Hepatocyte (in vitro differentiated cells): ENCODE results near the gene PDZD4. TPM values are rescaled to one million over a fixed set of nuclear protein-coding genes. Genes with fewer than 3 reads are reported as not detected.

Source experiments
- DNase-seq: peaks from one replicate; pipeline ENCODE4 v3.0.0-alpha.2; 2016; ENCODE audit warnings: low spot score
- H2AFZ ChIP-seq: fragments of 200-600 bp; sonication (generic); 2 replicates; pipeline ENCODE4 v1.6.0; 2016; ENCODE audit warnings: antibody characterized with exemption, mild to moderate bottlenecking
- H3K27ac ChIP-seq: fragments of 200-600 bp; sonication (generic); 2 replicates; pipeline ENCODE4 v1.5.1; 2016; ENCODE audit warnings: mild to moderate bottlenecking
- H3K27me3 ChIP-seq: fragments of 200-600 bp; sonication (generic); 2 replicates; pipeline ENCODE4 v1.6.1; 2016
- H3K36me3 ChIP-seq: fragments of 200-600 bp; sonication (generic); replicated peaks from 2 replicates; pipeline ENCODE4 v1.5.1; 2016; ENCODE audit warnings: low read depth; ENCODE audit not compliant: insufficient read depth
- H3K4me1 ChIP-seq: fragments of 200-600 bp; sonication (generic); 2 replicates; pipeline ENCODE4 v1.5.1; 2016; ENCODE audit warnings: mild to moderate bottlenecking, moderate library complexity; ENCODE audit not compliant: insufficient read depth
- H3K4me2 ChIP-seq: fragments of 200-600 bp; sonication (generic); 2 replicates; pipeline ENCODE4 v1.6.0; 2016
- H3K4me3 ChIP-seq: fragments of 200-600 bp; sonication (generic); 2 replicates; pipeline ENCODE4 v1.5.1; 2016; ENCODE audit warnings: mild to moderate bottlenecking
- H3K79me2 ChIP-seq: fragments of 200-600 bp; sonication (generic); 2 replicates; pipeline ENCODE4 v1.6.0; 2017; ENCODE audit warnings: mild to moderate bottlenecking
- H3K9me2 ChIP-seq: fragments of 200-600 bp; sonication (generic); replicated peaks from 2 replicates; pipeline ENCODE4 v1.6.0; 2017; ENCODE audit warnings: mild to moderate bottlenecking; ENCODE audit not compliant: insufficient read depth
- H3K9me3 ChIP-seq: fragments of 200-600 bp; sonication (generic); 2 replicates; pipeline ENCODE4 v1.5.1; 2016; ENCODE audit warnings: low read depth, mild to moderate bottlenecking
- H4K20me1 ChIP-seq: fragments of 200-600 bp; sonication (generic); 2 replicates; pipeline ENCODE4 v1.6.0; 2016; ENCODE audit warnings: mild to moderate bottlenecking; ENCODE audit not compliant: insufficient read depth, poor library complexity, severe bottlenecking
- CTCF ChIP-seq: fragments of 200-600 bp; sonication (generic); IDR thresholded peaks from 2 replicates; pipeline ENCODE4 v1.5.1; 2016; ENCODE audit warnings: antibody characterized with exemption, mild to moderate bottlenecking; ENCODE audit not compliant: poor library complexity
- EZH2 ChIP-seq: fragments of 200-600 bp; sonication (generic); IDR thresholded peaks from 2 replicates; pipeline ENCODE4 v1.6.1; 2016; ENCODE audit warnings: antibody characterized with exemption, mild to moderate bottlenecking, borderline replicate concordance
- EZH2phosphoT487 ChIP-seq: fragments of 200-600 bp; sonication (generic); IDR thresholded peaks from one replicate; pipeline ENCODE4 v1.6.1; 2018; ENCODE audit warnings: antibody characterized with exemption, mild to moderate bottlenecking, low read depth, moderate library complexity; ENCODE audit not compliant: unreplicated experiment, severe bottlenecking
- WGBS: methylation state at CpG from one replicate; pipeline ENCODE4 v1.1.6; 2016; ENCODE audit warnings: low lambda C conversion rate; ENCODE audit errors: missing lambda C conversion rate; 5-methylcytosine and 5-hydroxymethylcytosine counted together
- polyA plus RNA-seq: library from polyadenylated mRNA; unstranded; fragments of >200 nt; fragmentation: Nextera tagmentation; extraction: Ambion mirVana; gene quantifications from 2 replicates; pipeline ENCODE4 v1.2.1, GENCODE V29; 2016
- total RNA-seq: library from RNA; depleted of rRNA; stranded (reverse); fragments of >200 nt; gene quantifications from 2 replicates; pipeline ENCODE4 v1.2.3, GENCODE V29; 2014

The PDZD4 gene
- total and polyA plus RNA-seq, 2 experiments from 2014 or later, result 0.59 to 2.8 TPM

- 94% methylated on average over 8 of the region's 14 CpGs for WGBS
Measured at GRCh38 chrX:153782871-153783270, 47.5 kb downstream of the PDZD4 start.

GRCh38 chrX:153782313-153782712 is 48.0 kb downstream of the PDZD4 start:
- H3K9me3 ChIP-seq, result no peaks in the 10 kb centered on the region
- H4K20me1 ChIP-seq, result no peaks in the 10 kb centered on the region
- H3K36me3 ChIP-seq, result no peaks in the 10 kb centered on the region
- 71% methylated on average over 11 of the region's 11 CpGs for WGBS
- no peaks in the 10 kb centered on the region for H3K27me3 ChIP-seq
- H3K4me3 ChIP-seq, result no peak overlapping the region
- H3K27ac ChIP-seq, result no peak overlapping the region
- H3K9me2 ChIP-seq, result no peaks in the 10 kb centered on the region
- H3K4me1 ChIP-seq, result no peaks in the 10 kb centered on the region
- H2AFZ ChIP-seq, result no peak overlapping the region
- no peaks in the 10 kb centered on the region for H3K79me2 ChIP-seq
- TF ChIP-seq CTCF, result no peak
- TF ChIP-seq EZH2phosphoT487, result no peak
- TF ChIP-seq EZH2, result no peak
- H3K4me2 ChIP-seq, result no peak overlapping the region
- DNase-seq, result no peak

More at GRCh38 chrX:153782871-153783270, 47.5 kb downstream of the PDZD4 start:
- no peak overlapping the region for H2AFZ ChIP-seq
- no peaks in the 10 kb centered on the region for H3K27me3 ChIP-seq
- DNase-seq, result no peak
- no peak overlapping the region for H3K4me3 ChIP-seq
- H4K20me1 ChIP-seq, result no peaks in the 10 kb centered on the region
- H3K9me3 ChIP-seq, result no peaks in the 10 kb centered on the region
- H3K27ac ChIP-seq, result no peak overlapping the region
- no peak for TF ChIP-seq EZH2
- no peak for TF ChIP-seq CTCF
- TF ChIP-seq EZH2phosphoT487, result no peak
- H3K9me2 ChIP-seq, result no peaks in the 10 kb centered on the region
- H3K4me2 ChIP-seq, result no peak overlapping the region
- no peaks in the 10 kb centered on the region for H3K79me2 ChIP-seq
- no peaks in the 10 kb centered on the region for H3K36me3 ChIP-seq
- H3K4me1 ChIP-seq, result no peaks in the 10 kb centered on the region

GRCh38 chrX:153781428-153782047 is 48.8 kb downstream of the PDZD4 start:
- no peak for DNase-seq
- Histone ChIP-seq H4K20me1 (no peaks in the 10 kb centered on the region), H3K27me3 (no peaks in the 10 kb centered on the region), H3K9me3 (no peaks in the 10 kb centered on the region), H3K79me2 (no peaks in the 10 kb centered on the region), H3K9me2 (no peaks in the 10 kb centered on the region), H2AFZ (no peak overlapping the region), H3K36me3 (no peaks in the 10 kb centered on the region), H3K4me3 (no peak overlapping the region), H3K27ac (no peak overlapping the region), H3K4me2 (no peak overlapping the region), H3K4me1 (no peaks in the 10 kb centered on the region)
- no peak for TF ChIP-seq CTCF
- TF ChIP-seq EZH2phosphoT487, result no peak
- no peak for TF ChIP-seq EZH2
- WGBS, result 88% methylated on average over 24 of the region's 24 CpGs
